22Rv1 (cell line): ENCODE data around the gene FRS3.

Experiments
- H3K27ac ChIP-seq: fragments of 450-650 bp; 2 replicates; pipeline ENCODE4 v1.5.1; 2017
- ZFX ChIP-seq: fragments of 450-650 bp; IDR thresholded peaks from 2 replicates; pipeline ENCODE4 v1.6.1; 2017; ENCODE audit warnings: antibody characterized with exemption, borderline replicate concordance
- TF ChIP-seq, protein P1 (sequence below): fragments of 450-650 bp; IDR thresholded peaks from 2 replicates; pipeline ENCODE4 v1.5.1; 2017; ENCODE audit warnings: mild to moderate bottlenecking

Gene FRS3

GRCh38 chr6:41739041-41739440 lies 40.7 kb downstream of the FRS3 start:
- TF ChIP-seq ZFX = no peak
- TF ChIP-seq, protein P1, sequence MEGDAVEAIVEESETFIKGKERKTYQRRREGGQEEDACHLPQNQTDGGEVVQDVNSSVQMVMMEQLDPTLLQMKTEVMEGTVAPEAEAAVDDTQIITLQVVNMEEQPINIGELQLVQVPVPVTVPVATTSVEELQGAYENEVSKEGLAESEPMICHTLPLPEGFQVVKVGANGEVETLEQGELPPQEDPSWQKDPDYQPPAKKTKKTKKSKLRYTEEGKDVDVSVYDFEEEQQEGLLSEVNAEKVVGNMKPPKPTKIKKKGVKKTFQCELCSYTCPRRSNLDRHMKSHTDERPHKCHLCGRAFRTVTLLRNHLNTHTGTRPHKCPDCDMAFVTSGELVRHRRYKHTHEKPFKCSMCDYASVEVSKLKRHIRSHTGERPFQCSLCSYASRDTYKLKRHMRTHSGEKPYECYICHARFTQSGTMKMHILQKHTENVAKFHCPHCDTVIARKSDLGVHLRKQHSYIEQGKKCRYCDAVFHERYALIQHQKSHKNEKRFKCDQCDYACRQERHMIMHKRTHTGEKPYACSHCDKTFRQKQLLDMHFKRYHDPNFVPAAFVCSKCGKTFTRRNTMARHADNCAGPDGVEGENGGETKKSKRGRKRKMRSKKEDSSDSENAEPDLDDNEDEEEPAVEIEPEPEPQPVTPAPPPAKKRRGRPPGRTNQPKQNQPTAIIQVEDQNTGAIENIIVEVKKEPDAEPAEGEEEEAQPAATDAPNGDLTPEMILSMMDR = no peak
- H3K27ac ChIP-seq = no peak overlapping the region

GRCh38 chr6:41737591-41738130 lies 42.0 kb downstream of the FRS3 start:
- no peak overlapping the region for H3K27ac ChIP-seq

GRCh38 chr6:41736800-41737555 lies 42.7 kb downstream of the FRS3 start:
- no peak for TF ChIP-seq ZFX
- TF ChIP-seq, protein P1 = no peak
- no peak overlapping the region for H3K27ac ChIP-seq

More at GRCh38 chr6:41737591-41738130, 42.0 kb downstream of the FRS3 start:
- TF ChIP-seq ZFX = no peak
- TF ChIP-seq, protein P1 = no peak

GRCh38 chr6:41736186-41736733 lies 43.4 kb downstream of the FRS3 start:
- no peak for TF ChIP-seq ZFX
- TF ChIP-seq, protein P1 = no peak
- H3K27ac ChIP-seq = peak overlapping the region; percentile 75

DNA sequence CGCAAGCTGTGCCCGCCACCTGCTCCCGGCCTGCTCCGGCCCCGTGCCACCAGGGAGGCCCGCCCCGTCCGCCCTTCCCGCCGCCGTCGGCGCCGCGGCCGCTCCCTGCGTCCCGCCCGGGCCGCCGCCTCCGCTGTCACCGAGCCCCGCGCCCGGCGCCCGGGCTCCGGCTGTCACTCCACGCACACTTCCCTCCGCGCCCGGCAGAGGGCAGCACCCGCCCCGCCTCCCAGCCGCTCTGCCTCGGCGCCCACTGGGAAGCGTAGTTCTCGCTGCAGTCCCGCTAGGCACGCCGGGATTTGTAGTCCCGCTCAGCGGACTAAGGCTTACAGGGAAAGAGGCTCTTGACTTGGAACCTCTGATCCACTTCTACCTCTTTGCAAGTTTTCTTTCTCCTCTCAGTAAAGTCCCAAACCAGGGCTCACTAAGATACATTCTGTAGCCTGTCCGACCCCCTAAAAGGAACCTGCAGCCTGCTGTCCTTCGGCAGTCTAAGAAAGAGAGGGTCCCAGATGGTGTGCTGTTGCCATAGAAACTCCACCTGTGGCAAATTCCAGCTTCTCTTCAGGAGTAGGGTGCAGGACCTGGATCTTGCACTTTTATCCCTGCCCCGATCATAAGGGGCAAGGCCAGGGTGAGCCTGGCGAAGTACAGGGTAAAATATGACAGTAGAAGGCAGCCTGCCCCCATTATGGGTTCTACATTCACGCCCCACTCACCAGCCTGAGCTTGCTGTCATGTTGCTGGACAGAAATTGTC lies 44.1 kb downstream of the FRS3 start, which contains the start of gene TFEB:
TFEB (minus strand) TSS at position 182 of the 759 bp plus-strand sequence. CDS start 44,395 bp downstream, outside the sequence.
- H3K27ac ChIP-seq = peak within 1 kb of the TSS; percentile 75
- TF ChIP-seq, protein P1 = peak; percentile 99
- TF ChIP-seq ZFX = no peak

- TF ChIP-seq, protein P1 = no peak
- TF ChIP-seq ZFX = no peak
- peak overlapping the region; percentile 75 for H3K27ac ChIP-seq
Measured at GRCh38 chr6:41734666-41735426, 44.9 kb downstream of the FRS3 start.
